Neuronal stem cell (in vitro differentiated cells): ENCODE results near the gene PTPRH.
A peak's percentile ranks its signal among the peaks of the same experiment; 100 is the strongest.

Experiments
- DNase-seq: peaks from one replicate; pipeline ENCODE4 v3.0.0-alpha.2; 2013; ENCODE audit warnings: low spot score
- H2AFZ ChIP-seq: one replicate; pipeline ENCODE4 v1.6.1; 2013; ENCODE audit warnings: mild to moderate bottlenecking, low read length, inconsistent platforms
- H2AK5ac ChIP-seq: 2 replicates; pipeline ENCODE4 v1.6.1; 2013; ENCODE audit warnings: low read depth, mild to moderate bottlenecking, inconsistent platforms, low read length, moderate library complexity, mixed read lengths
- H2BK120ac ChIP-seq: 2 replicates; pipeline ENCODE4 v1.6.1; 2013; ENCODE audit warnings: low read depth, mild to moderate bottlenecking, inconsistent platforms, low read length, moderate library complexity, mixed read lengths
- H2BK12ac ChIP-seq: one replicate; pipeline ENCODE4 v1.6.1; 2013; ENCODE audit warnings: low read length, inconsistent platforms
- H2BK15ac ChIP-seq: 2 replicates; pipeline ENCODE4 v1.6.1; 2013; ENCODE audit warnings: mild to moderate bottlenecking, low read length, inconsistent platforms, mixed read lengths
- H2BK5ac ChIP-seq: one replicate; pipeline ENCODE4 v1.6.1; 2013; ENCODE audit warnings: inconsistent platforms, mild to moderate bottlenecking, low read length, moderate library complexity
- H3K14ac ChIP-seq: one replicate; pipeline ENCODE4 v1.6.1; 2013; ENCODE audit warnings: low read length, inconsistent platforms
- H3K18ac ChIP-seq: 2 replicates; pipeline ENCODE4 v1.6.1; 2013; ENCODE audit warnings: low read length, inconsistent platforms
- H3K23ac ChIP-seq: 2 replicates; pipeline ENCODE4 v1.6.1; 2013; ENCODE audit warnings: low read depth, mild to moderate bottlenecking, mixed read lengths, low read length, inconsistent platforms; ENCODE audit not compliant: poor library complexity
- H3K27ac ChIP-seq: replicated peaks from 3 replicates; pipeline ENCODE4 v1.5.1; 2013; ENCODE audit warnings: low read length, inconsistent platforms
- H3K27me3 ChIP-seq, 3 experiments: 2 replicates each; pipeline ENCODE4 v1.6.1; 2013; ENCODE audit warnings: low read length in 3 of 3, mild to moderate bottlenecking in 2 of 3, inconsistent platforms in 1 of 3, low read depth in 1 of 3, mixed read lengths in 1 of 3, moderate library complexity in 1 of 3; ENCODE audit not compliant: control insufficient read depth in 3 of 3, insufficient read depth in 3 of 3
- H3K36me3 ChIP-seq, 2 donors: replicated peaks in 1 of 2; 2 replicates each; pipeline ENCODE4 v1.6.1; 2013; ENCODE audit warnings: low read length in 2 of 2; ENCODE audit not compliant: control insufficient read depth in 2 of 2, insufficient read depth in 2 of 2
- H3K4ac ChIP-seq: 2 replicates; pipeline ENCODE4 v1.6.1; 2013; ENCODE audit warnings: inconsistent platforms, mild to moderate bottlenecking, low read length, moderate library complexity
- H3K4me1 ChIP-seq, 2 donors: 1 replicate in 1 of 2; 2 replicates in 1 of 2; pipeline ENCODE4 v1.6.1; 2013; ENCODE audit warnings: low read length in 2 of 2, low read depth in 1 of 2; ENCODE audit not compliant: control insufficient read depth in 2 of 2, insufficient read depth in 1 of 2
- H3K4me2 ChIP-seq: one replicate; pipeline ENCODE4 v1.6.1; 2013; ENCODE audit warnings: mild to moderate bottlenecking, low read length, inconsistent platforms; ENCODE audit not compliant: insufficient read depth, poor library complexity, severe bottlenecking
- H3K4me3 ChIP-seq, 2 donors: 2 replicates each; pipeline ENCODE4 v1.5.1; 2013; ENCODE audit warnings: low read length in 2 of 2, mild to moderate bottlenecking in 2 of 2, inconsistent platforms in 1 of 2, moderate library complexity in 1 of 2
- H3K79me1 ChIP-seq: one replicate; pipeline ENCODE4 v1.6.1; 2013; ENCODE audit warnings: low read depth, mild to moderate bottlenecking, inconsistent platforms, low read length, moderate library complexity
- H3K9ac ChIP-seq: one replicate; pipeline ENCODE4 v1.6.1; 2013; ENCODE audit warnings: mild to moderate bottlenecking, low read depth, low read length, inconsistent platforms; ENCODE audit not compliant: poor library complexity
- H3K9me3 ChIP-seq, 2 donors: replicated peaks in 1 of 2; 2 replicates each; pipeline versions ENCODE3 to v1.6.1; 2013; ENCODE audit warnings: low read length in 2 of 2, mild to moderate bottlenecking in 2 of 2, inconsistent platforms in 1 of 2, low read depth in 1 of 2, mixed read lengths in 1 of 2, moderate library complexity in 1 of 2; ENCODE audit not compliant: control insufficient read depth in 2 of 2, insufficient read depth in 1 of 2
- H4K8ac ChIP-seq: one replicate; pipeline ENCODE4 v1.6.1; 2013; ENCODE audit warnings: low read depth, mild to moderate bottlenecking, inconsistent platforms, low read length, moderate library complexity
- H4K91ac ChIP-seq: one replicate; pipeline ENCODE4 v1.6.1; 2013; ENCODE audit warnings: low read length, low read depth, mild to moderate bottlenecking, inconsistent platforms; ENCODE audit not compliant: poor library complexity
- WGBS, 2 donors: extraction: QIAGEN DNeasy Blood & Tissue Kit; methylation state at CpG; one replicate each; pipeline ENCODE4 v1.1.7; 2013; ENCODE audit warnings: missing lambda C conversion rate in 2 of 2, mixed read lengths in 1 of 2; ENCODE audit not compliant: insufficient read length in 2 of 2, insufficient replicate concordance in 1 of 2; ENCODE audit errors: extremely low coverage in 2 of 2; 5-methylcytosine and 5-hydroxymethylcytosine counted together

PTPRH gene

DNA sequence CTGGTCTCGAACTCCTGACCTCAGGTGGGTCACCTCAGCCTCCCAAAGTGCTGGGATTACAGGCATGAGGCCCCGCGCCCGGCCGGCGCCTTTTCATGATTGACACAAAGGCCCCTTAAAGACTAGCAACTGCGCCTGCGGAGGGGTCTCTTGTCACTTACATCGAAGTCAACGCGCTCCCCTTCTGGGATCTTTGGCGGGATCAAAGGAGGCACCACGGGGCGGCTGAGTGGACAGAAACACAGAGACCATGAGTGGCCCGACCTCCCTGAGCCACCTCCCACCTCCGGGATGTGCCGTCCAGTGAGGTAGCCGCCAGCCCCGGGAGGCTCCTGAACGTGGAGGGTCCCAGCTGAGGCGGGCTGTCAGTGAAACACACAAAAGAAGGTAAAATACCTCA lies 67.6 kb downstream of the PTPRH start:
- H3K79me1 ChIP-seq, result no peaks in the 10 kb centered on the region
- no peak overlapping the region for H3K27ac ChIP-seq
- no CpG with 5 or more reads among the region's 21 CpGs for WGBS, 2 donors
- H3K4me2 ChIP-seq, result no peak overlapping the region
- no peak for DNase-seq
- no peak overlapping the region for H3K4me3 ChIP-seq
- H2AK5ac ChIP-seq, result no peak overlapping the region
- no peak overlapping the region for H2BK12ac ChIP-seq
- H3K9me3 ChIP-seq, result no peaks in the 10 kb centered on the region
- no peak overlapping the region for H2BK120ac ChIP-seq
- H3K4ac ChIP-seq, result no peak overlapping the region
- peaks cover 0 to 33% (median 2%) of the 10 kb centered on the region in 3 experiments for H3K27me3 ChIP-seq
- no peak overlapping the region for H2BK15ac ChIP-seq
- H4K91ac ChIP-seq, result no peak overlapping the region
- H2AFZ ChIP-seq, result peak overlapping the region; percentile 89
- no peaks in the 10 kb centered on the region for H3K36me3 ChIP-seq
- H2BK5ac ChIP-seq, result no peak overlapping the region
- H3K18ac ChIP-seq, result peak overlapping the region; percentile 4
- peaks cover 3 to 6% of the 10 kb centered on the region in 2 donors for H3K4me1 ChIP-seq
- no peak overlapping the region for H3K9ac ChIP-seq
- H3K23ac ChIP-seq, result no peak overlapping the region
- no peak overlapping the region for H3K14ac ChIP-seq
- no peak overlapping the region for H4K8ac ChIP-seq

DNA sequence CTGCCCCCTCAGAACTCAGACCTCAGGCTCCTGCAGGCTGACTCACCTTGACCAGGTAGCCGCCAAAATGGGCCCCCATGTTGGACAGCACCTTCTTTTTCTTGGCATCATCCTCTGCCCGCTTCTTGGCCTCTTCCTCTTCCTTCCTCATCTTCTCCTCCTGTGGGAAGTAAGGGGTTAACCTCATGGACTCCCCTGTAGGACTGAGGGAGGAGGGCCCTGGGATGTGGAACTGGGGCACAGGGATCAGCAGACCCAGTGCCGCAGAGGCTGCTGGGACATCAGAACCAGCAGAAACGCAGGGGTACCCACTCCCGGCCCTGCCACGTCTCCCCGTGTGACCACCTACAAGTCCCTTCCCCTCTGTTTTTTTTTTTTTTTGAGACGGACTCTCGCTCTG lies 71.4 kb downstream of the PTPRH start:
- Histone ChIP-seq H2AK5ac (peak overlapping the region; percentile 61), H3K79me1 (no peaks in the 10 kb centered on the region), H2BK15ac (no peak overlapping the region), H3K36me3 (peaks cover 0 to 2% of the 10 kb centered on the region in 2 donors), H3K18ac (no peak overlapping the region), H2BK12ac (no peak overlapping the region), H3K9me3 (no peaks in the 10 kb centered on the region), H4K91ac (no peak overlapping the region), H3K14ac (no peak overlapping the region), H3K27ac (no peak overlapping the region), H2BK5ac (no peak overlapping the region), H3K4ac (peak overlapping the region; percentile 10), H3K23ac (no peak overlapping the region), H3K9ac (no peak overlapping the region), H2AFZ (no peak overlapping the region), H3K4me2 (no peak overlapping the region), H3K4me3 (no peak overlapping the region), H3K4me1 (peaks cover 10 to 13% of the 10 kb centered on the region in 2 donors), H4K8ac (no peak overlapping the region), H2BK120ac (no peak overlapping the region), H3K27me3 (peaks cover 0 to 3% (median 0%) of the 10 kb centered on the region in 3 experiments)
- no peak for DNase-seq
- WGBS, 2 donors, result no CpG with 5 or more reads among the region's 9 CpGs

GRCh38 chr19:55136399-55137102 lies 72.8 kb downstream of the PTPRH start:
- Histone ChIP-seq H3K14ac (no peak overlapping the region), H3K4me1 (peaks cover 10 to 13% of the 10 kb centered on the region in 2 donors)
- WGBS, 2 donors, result no CpG with 5 or more reads among the region's 17 CpGs

DNA sequence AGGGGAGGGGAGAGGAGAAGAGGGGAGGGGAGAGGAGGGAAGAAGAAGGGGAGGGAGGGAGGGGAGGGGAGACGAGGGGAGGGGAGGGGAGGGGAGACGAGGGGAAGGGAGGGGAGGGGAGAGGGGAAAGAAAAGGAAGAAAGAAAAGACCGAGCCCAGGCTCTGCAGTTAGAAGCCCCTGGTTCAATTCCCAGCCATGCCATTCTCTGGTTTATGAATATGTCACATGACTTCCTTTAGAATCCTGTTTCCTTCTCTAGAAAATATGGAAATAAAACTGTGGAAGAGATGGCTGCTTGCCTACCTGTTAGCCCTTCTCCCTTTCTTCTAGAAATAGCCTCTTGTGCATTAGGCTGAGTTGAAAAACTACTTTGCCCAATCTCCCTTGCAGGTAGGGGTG lies 74.6 kb downstream of the PTPRH start:
- Histone ChIP-seq H2BK5ac (no peak overlapping the region), H2BK120ac (no peak overlapping the region), H3K36me3 (peaks cover 0 to 2% of the 10 kb centered on the region in 2 donors), H3K27me3 (peaks cover 0 to 11% (median 0%) of the 10 kb centered on the region in 3 experiments), H2BK12ac (no peak overlapping the region), H3K79me1 (no peaks in the 10 kb centered on the region), H3K4me3 (no peak overlapping the region), H3K18ac (no peak overlapping the region), H4K8ac (no peak overlapping the region), H2BK15ac (no peak overlapping the region), H3K4me2 (no peak overlapping the region), H4K91ac (no peak overlapping the region), H3K4ac (no peak overlapping the region), H3K27ac (no peak overlapping the region), H3K9me3 (no peaks in the 10 kb centered on the region), H3K23ac (no peak overlapping the region), H2AK5ac (no peak overlapping the region), H3K14ac (no peak overlapping the region), H3K4me1 (peaks cover 7 to 11% of the 10 kb centered on the region in 2 donors), H2AFZ (no peak overlapping the region), H3K9ac (no peak overlapping the region)
- DNase-seq, result no peak
- WGBS, 2 donors, result no CpG with 5 or more reads among the region's 3 CpGs

More at GRCh38 chr19:55136399-55137102, 72.8 kb downstream of the PTPRH start:
- DNase-seq, result no peak
- Histone ChIP-seq H2AK5ac (no peak overlapping the region), H3K27me3 (peaks cover 0 to 3% (median 0%) of the 10 kb centered on the region in 3 experiments), H4K8ac (no peak overlapping the region), H3K4me3 (no peak overlapping the region), H3K79me1 (no peaks in the 10 kb centered on the region), H3K27ac (no peak overlapping the region), H3K36me3 (peaks cover 0 to 2% of the 10 kb centered on the region in 2 donors), H3K4ac (no peak overlapping the region), H2BK5ac (no peak overlapping the region), H2BK15ac (no peak overlapping the region), H3K9me3 (no peaks in the 10 kb centered on the region), H2BK12ac (no peak overlapping the region), H4K91ac (no peak overlapping the region), H3K4me2 (no peak overlapping the region), H2AFZ (no peak overlapping the region), H2BK120ac (no peak overlapping the region), H3K23ac (no peak overlapping the region), H3K18ac (no peak overlapping the region), H3K9ac (no peak overlapping the region)
